SK-N-MC (cell line): ENCODE results near the gene TAGLN3.

Experiments used
- EZH2 ChIP-seq: fragments of 200-600 bp; sonication (generic); IDR thresholded peaks from one replicate; pipeline ENCODE4 v1.6.1; 2017; ENCODE audit warnings: antibody characterized with exemption
- POLR2AphosphoS5 ChIP-seq: IDR thresholded peaks from 2 replicates; pipeline ENCODE4 v1.6.1; 2012; ENCODE audit warnings: mild to moderate bottlenecking, low read depth, low read length, borderline replicate concordance

DNA sequence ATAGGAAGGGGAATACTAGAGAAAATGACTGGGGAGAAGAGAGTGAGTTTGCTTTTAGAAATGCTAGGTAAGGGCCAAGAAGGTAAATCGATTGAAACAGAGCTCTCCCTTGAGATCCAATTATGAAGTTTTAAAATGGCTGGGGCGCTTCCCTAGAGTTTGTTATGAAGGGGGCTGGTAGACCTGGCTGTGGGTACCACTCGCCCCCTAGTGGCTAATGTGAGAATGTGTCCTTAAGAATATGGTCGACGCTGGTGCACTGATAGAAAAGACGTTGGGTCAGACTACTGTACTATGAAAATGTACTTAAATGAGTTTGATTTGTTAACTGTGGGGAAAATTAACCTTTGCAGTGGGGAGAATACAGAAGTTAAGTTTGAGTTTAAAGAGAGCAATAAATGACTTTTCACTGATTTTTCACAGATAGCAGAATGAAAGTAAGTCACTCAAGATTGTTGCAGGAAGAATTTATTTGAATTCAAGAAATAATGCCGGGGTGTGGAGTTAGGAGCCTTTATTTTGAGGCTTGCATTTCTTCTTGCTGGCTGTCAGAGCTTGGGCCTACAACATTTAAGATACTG, 45.0 kb downstream of the TAGLN3 start:
- TF ChIP-seq POLR2AphosphoS5, result no peak
- no peak for TF ChIP-seq EZH2
